Neural crest cell (in vitro differentiated cells): ENCODE results near the gene NUP62. TPM values are rescaled to one million over a fixed set of nuclear protein-coding genes. Genes with fewer than 3 reads are reported as not detected.
A peak's percentile ranks its signal among the peaks of the same experiment; 100 is the strongest.

ENCODE experiments used
- DNase-seq: peaks from one replicate; pipeline ENCODE4 v3.0.0; 2021; ENCODE audit warnings: low read depth, mixed read lengths, low spot score
- H3K27ac Mint-ChIP-seq: one replicate; pipeline ENCODE4 v1.8.0; 2021; ENCODE audit warnings: mild to moderate bottlenecking, mixed read lengths; ENCODE audit not compliant: unreplicated experiment
- H3K27me3 Mint-ChIP-seq: 2 replicates; pipeline ENCODE4 v1.8.0; 2021; ENCODE audit warnings: low read depth, mild to moderate bottlenecking, mixed read lengths
- H3K36me3 Mint-ChIP-seq: 2 replicates; pipeline ENCODE4 v1.8.0; 2021; ENCODE audit warnings: low read depth, mild to moderate bottlenecking, mixed read lengths
- H3K4me1 Mint-ChIP-seq: 2 replicates; pipeline ENCODE4 v1.8.0; 2021; ENCODE audit warnings: mixed read lengths
- H3K4me3 Mint-ChIP-seq: one replicate; pipeline ENCODE4 v1.8.0; 2021; ENCODE audit warnings: mild to moderate bottlenecking, mixed read lengths
- H3K9me3 Mint-ChIP-seq: 2 replicates; pipeline ENCODE4 v1.8.0; 2021; ENCODE audit warnings: mixed read lengths
- CTCF ChIP-seq: fragments of 200-600 bp; sonication (generic); conservative IDR thresholded peaks from 2 replicates; pipeline ENCODE4 v1.5.0; 2021; ENCODE audit warnings: antibody characterized with exemption, mild to moderate bottlenecking
- total RNA-seq: library from RNA; stranded (reverse); gene quantifications from 2 replicates; pipeline ENCODE4 v1.2.1, GENCODE V29; 2021

Gene NUP62
- total RNA-seq, 1 donor from 2014 or later: 127 TPM

GRCh38 chr19:49884109-49884508 is 45.2 kb downstream of the NUP62 start:
- DNase-seq: no peak
- Mint-ChIP-seq H3K27me3 (no peaks in the 10 kb centered on the region), H3K27ac (no peak overlapping the region), H3K4me3 (no peak overlapping the region), H3K4me1 (peaks cover 1% of the 10 kb centered on the region), H3K36me3 (peaks cover 22% of the 10 kb centered on the region), H3K9me3 (no peaks in the 10 kb centered on the region)
- TF ChIP-seq CTCF: no peak

- H3K27me3 Mint-ChIP-seq: no peaks in the 10 kb centered on the region
- H3K36me3 Mint-ChIP-seq: peaks cover 22% of the 10 kb centered on the region
- peaks cover 11% of the 10 kb centered on the region for H3K4me1 Mint-ChIP-seq
- TF ChIP-seq CTCF: no peak
- H3K9me3 Mint-ChIP-seq: no peaks in the 10 kb centered on the region
- no peak overlapping the region for H3K27ac Mint-ChIP-seq
- DNase-seq: no peak
- H3K4me3 Mint-ChIP-seq: peak overlapping the region; percentile 44
These were observed 46.2 kb downstream of the NUP62 start for GRCh38 chr19:49883094-49883493.

- no peaks in the 10 kb centered on the region for H3K9me3 Mint-ChIP-seq
- H3K36me3 Mint-ChIP-seq: peaks cover 22% of the 10 kb centered on the region
- H3K27me3 Mint-ChIP-seq: no peaks in the 10 kb centered on the region
- peaks cover 14% of the 10 kb centered on the region for H3K4me1 Mint-ChIP-seq
- TF ChIP-seq CTCF: no peak
- DNase-seq: no peak
- H3K27ac Mint-ChIP-seq: no peak overlapping the region
- peak overlapping the region; percentile 49 for H3K4me3 Mint-ChIP-seq
These were observed 46.7 kb downstream of the NUP62 start for GRCh38 chr19:49882643-49883042.

GRCh38 chr19:49881672-49882394 is 47.5 kb downstream of the NUP62 start:
- H3K27me3 Mint-ChIP-seq: no peaks in the 10 kb centered on the region
- H3K4me3 Mint-ChIP-seq: peak overlapping the region; percentile 49
- TF ChIP-seq CTCF: no peak
- no peak overlapping the region for H3K27ac Mint-ChIP-seq
- no peaks in the 10 kb centered on the region for H3K9me3 Mint-ChIP-seq
- no peak for DNase-seq
- peaks cover 14% of the 10 kb centered on the region for H3K4me1 Mint-ChIP-seq
- H3K36me3 Mint-ChIP-seq: peaks cover 22% of the 10 kb centered on the region

GRCh38 chr19:49881186-49881585 is 48.1 kb downstream of the NUP62 start:
- H3K36me3 Mint-ChIP-seq: peaks cover 18% of the 10 kb centered on the region
- peak overlapping the region; percentile 41 for H3K4me3 Mint-ChIP-seq
- H3K27me3 Mint-ChIP-seq: no peaks in the 10 kb centered on the region
- H3K4me1 Mint-ChIP-seq: peaks cover 14% of the 10 kb centered on the region
- DNase-seq: no peak
- no peak for TF ChIP-seq CTCF
- H3K27ac Mint-ChIP-seq: no peak overlapping the region
- no peaks in the 10 kb centered on the region for H3K9me3 Mint-ChIP-seq
